Cardiac muscle cell (in vitro differentiated cells and primary cell): ENCODE measurements around the gene TMEM182. TPM values are rescaled to one million over a fixed set of nuclear protein-coding genes. Genes with fewer than 3 reads are reported as not detected.

Experiments used
- DNase-seq, 2 donors: peaks; one replicate each; pipeline versions ENCODE4 v3.0.0 to v3.0.0-alpha.2; 2010 to 2017; ENCODE audit warnings: low read depth in 1 of 2, low spot score in 1 of 2
- H3K27ac ChIP-seq: fragments of 200-600 bp; sonication (generic); 2 replicates; pipeline ENCODE4 v1.5.1; 2016
- H3K27me3 ChIP-seq: fragments of 200-600 bp; sonication (generic); 2 replicates; pipeline ENCODE4 v1.6.0; 2016; ENCODE audit warnings: control low read depth
- H3K36me3 ChIP-seq: fragments of 200-600 bp; sonication (generic); 2 replicates; pipeline ENCODE4 v1.5.1; 2016; ENCODE audit warnings: control low read depth
- H3K4me1 ChIP-seq: fragments of 200-600 bp; sonication (generic); 2 replicates; pipeline ENCODE4 v1.8.1; 2017; ENCODE audit warnings: low read depth, mild to moderate bottlenecking, mixed run types
- H3K4me3 ChIP-seq: fragments of 200-600 bp; sonication (generic); 2 replicates; pipeline ENCODE4 v1.5.1; 2016; ENCODE audit warnings: mild to moderate bottlenecking
- H3K9me3 ChIP-seq: fragments of 200-600 bp; sonication (generic); 2 replicates; pipeline ENCODE4 v1.5.1; 2017; ENCODE audit warnings: low read depth, mild to moderate bottlenecking, control low read depth
- CTCF ChIP-seq: IDR thresholded peaks from 2 replicates; pipeline ENCODE4 v1.5.1; 2012; ENCODE audit warnings: low read depth, mild to moderate bottlenecking, low read length
- polyA plus RNA-seq: library from polyadenylated mRNA; unstranded; fragments of >200 nt; fragmentation: Nextera tagmentation; extraction: Ambion mirVana; gene quantifications from 2 replicates; pipeline ENCODE4 v1.2.1, GENCODE V29; 2016
- total RNA-seq: library from RNA; depleted of rRNA; stranded (reverse); fragments of >200 nt; gene quantifications from 2 replicates; pipeline ENCODE4 v1.2.3, GENCODE V29; 2016

The TMEM182 gene
- total RNA-seq (2.7 and 5.2 TPM in 2 replicates), polyA plus RNA-seq (6.8 and 19.3 TPM in 2 replicates)

GRCh38 chr2:102761763-102762162 lies at the start of gene TMEM182:
TSS of gene TMEM182 (plus strand) at chr2:102762031. CDS start at chr2:102762218, 187 bp downstream.
- H3K27ac ChIP-seq = no peak within 1 kb of the TSS

GRCh38 chr2:102717308-102718018 lies 44.4 kb upstream of the TMEM182 start:
- no peak for TF ChIP-seq CTCF
- H3K36me3 ChIP-seq = peaks cover 5% of the 10 kb centered on the region
- peak in 1 of 2 donors; percentile 28 for DNase-seq

More at GRCh38 chr2:102761763-102762162, at the start of gene TMEM182:
- no peak for DNase-seq
- Histone ChIP-seq H3K36me3 (no peaks in the 10 kb centered on the region), H3K4me3 (no peak within 1 kb of the TSS), H3K4me1 (peaks cover 7% of the 10 kb centered on the region), H3K27me3 (no peaks in the 10 kb centered on the region), H3K9me3 (no peaks in the 10 kb centered on the region)
- no peak for TF ChIP-seq CTCF

GRCh38 chr2:102718387-102719316 lies 43.2 kb upstream of the TMEM182 start:
- Histone ChIP-seq H3K4me1 (peaks cover 3% of the 10 kb centered on the region), H3K36me3 (peaks cover 5% of the 10 kb centered on the region), H3K27me3 (no peaks in the 10 kb centered on the region), H3K9me3 (no peaks in the 10 kb centered on the region), H3K4me3 (no peak overlapping the region), H3K27ac (no peak overlapping the region)
- TF ChIP-seq CTCF = no peak
- peak in 1 of 2 donors; percentile 9 for DNase-seq

More at GRCh38 chr2:102717308-102718018, 44.4 kb upstream of the TMEM182 start:
- H3K27me3 ChIP-seq = no peaks in the 10 kb centered on the region
- no peaks in the 10 kb centered on the region for H3K9me3 ChIP-seq
- H3K4me1 ChIP-seq = no peaks in the 10 kb centered on the region
- H3K27ac ChIP-seq = no peak overlapping the region
- no peak overlapping the region for H3K4me3 ChIP-seq

GRCh38 chr2:102724016-102724490 lies 37.8 kb upstream of the TMEM182 start:
- no peaks in the 10 kb centered on the region for H3K27me3 ChIP-seq
- TF ChIP-seq CTCF = no peak
- no peaks in the 10 kb centered on the region for H3K36me3 ChIP-seq
- no peak for DNase-seq
- H3K9me3 ChIP-seq = no peaks in the 10 kb centered on the region
- H3K4me1 ChIP-seq = peaks cover 41% of the 10 kb centered on the region
- peak overlapping the region; percentile 15 for H3K27ac ChIP-seq
- no peak overlapping the region for H3K4me3 ChIP-seq

- no peak overlapping the region for H3K4me3 ChIP-seq
- H3K27ac ChIP-seq = no peak overlapping the region
- peaks cover 41% of the 10 kb centered on the region for H3K4me1 ChIP-seq
- no peaks in the 10 kb centered on the region for H3K36me3 ChIP-seq
- no peak for TF ChIP-seq CTCF
- H3K27me3 ChIP-seq = no peaks in the 10 kb centered on the region
- no peaks in the 10 kb centered on the region for H3K9me3 ChIP-seq
- DNase-seq = no peak
Measured at GRCh38 chr2:102724553-102724952, 37.3 kb upstream of the TMEM182 start.
